ENCODE data around the gene WHAMM. TPM values are rescaled to one million over a fixed set of nuclear protein-coding genes. Genes with fewer than 3 reads are reported as not detected.

The WHAMM gene
- total and polyA plus RNA-seq, 2 donors (not counting 3 experiments of a cell fraction or from before 2014, with no cell fraction given): 4.1 to 9.4 TPM

- dilution Hi-C loops (cut with MboI; ENCODE audit: extremely low pct_ligation_motif_present, low sequenced_read_pairs) (no loop called here), intact Hi-C loops (cut with micrococcal nuclease) (no loop called here)
- FAIRE-seq (no peak), DNase-seq (ENCODE audit: low read depth, low spot score) (no peak)
- Histone ChIP-seq H3K27me3 (ENCODE audit: control insufficient read depth in 2 of 2, insufficient read depth in 2 of 2, low read length in 2 of 2) (no peaks in the 10 kb centered on the region), H3K4me3 (replicated peaks in 1 of 3; ENCODE audit: insufficient read depth in 1 of 3, low read depth in 1 of 3, low read length in 3 of 3) (no peak overlapping the region), H3K4me1 (ENCODE audit: control insufficient read depth, extremely low read depth, insufficient read depth, low read length) (no peaks in the 10 kb centered on the region), H4K20me1 (replicated peaks; ENCODE audit: control insufficient read depth, extremely low read depth, insufficient read depth, low read length) (no peaks in the 10 kb centered on the region), H3K9me1 (replicated peaks; ENCODE audit: control insufficient read depth, extremely low read depth, insufficient read depth, low read length) (no peaks in the 10 kb centered on the region), H3K4me2 (ENCODE audit: insufficient read depth, low read length) (no peak overlapping the region), H3K9me3 (replicated peaks; ENCODE audit: control insufficient read depth, insufficient read depth, low read length) (no peaks in the 10 kb centered on the region), H3K79me2 (ENCODE audit: control insufficient read depth, insufficient read depth, low read length) (no peaks in the 10 kb centered on the region), H2AFZ (ENCODE audit: low read depth, low read length) (no peak overlapping the region), H3K36me3 (ENCODE audit: control insufficient read depth in 2 of 2, extremely low read depth in 1 of 2, insufficient read depth in 2 of 2, low read length in 2 of 2) (no peaks in the 10 kb centered on the region), H3K9ac (replicated peaks; ENCODE audit: extremely low read depth, insufficient read depth, low read length) (no peak overlapping the region), H3K27ac (ENCODE audit: insufficient read depth, low read depth, low read length) (no peak overlapping the region)
- TF ChIP-seq POLR2A (IDR thresholded peaks at IDR 0.05; ENCODE audit: low read depth, low read length) (no peak), EZH2 (IDR thresholded peaks at IDR 0.05; ENCODE audit: borderline replicate concordance, low read depth, low read length, severe bottlenecking) (no peak), POLR2AphosphoS5 (IDR thresholded peaks at IDR 0.05; ENCODE audit: insufficient read depth, low read depth, low read length) (no peak), GATA2 (IDR thresholded peaks at IDR 0.05; ENCODE audit: insufficient read depth, insufficient read length, low read depth, low read length) (no peak), MYC (IDR thresholded peaks at IDR 0.05; ENCODE audit: low read depth, low read length) (no peak)
- BruUV-seq (replicated peaks): no TSS peak
- POLR2A ChIA-PET: no interaction called here
- CTCF ChIA-PET: no interaction called here
These were observed 64.8 kb downstream of the WHAMM start for GRCh38 chr15:82874267-82874666.

GRCh38 chr15:82874961-82875360 is 65.5 kb downstream of the WHAMM start:
- no peaks in the 10 kb centered on the region for H3K27me3 ChIP-seq (ENCODE audit: control insufficient read depth in 2 of 2, insufficient read depth in 2 of 2, low read length in 2 of 2)
- H3K79me2 ChIP-seq (ENCODE audit: control insufficient read depth, insufficient read depth, low read length): no peaks in the 10 kb centered on the region
- H3K36me3 ChIP-seq (ENCODE audit: control insufficient read depth in 2 of 2, extremely low read depth in 1 of 2, insufficient read depth in 2 of 2, low read length in 2 of 2): no peaks in the 10 kb centered on the region
- DNase-seq (ENCODE audit: low read depth, low spot score) (no peak), FAIRE-seq (no peak)
- no peak overlapping the region for H3K9ac ChIP-seq (replicated peaks; ENCODE audit: extremely low read depth, insufficient read depth, low read length)
- no peaks in the 10 kb centered on the region for H3K9me1 ChIP-seq (replicated peaks; ENCODE audit: control insufficient read depth, extremely low read depth, insufficient read depth, low read length)
- H3K27ac ChIP-seq (ENCODE audit: insufficient read depth, low read depth, low read length): no peak overlapping the region
- ChIA-PET CTCF (no interaction called here), POLR2A (no interaction called here)
- intact Hi-C loops (cut with micrococcal nuclease): no loop called here
- no peaks in the 10 kb centered on the region for H3K4me1 ChIP-seq (ENCODE audit: control insufficient read depth, extremely low read depth, insufficient read depth, low read length)
- no TSS peak for BruUV-seq (replicated peaks)
- no peak for TF ChIP-seq JUN (IDR thresholded peaks at IDR 0.05; ENCODE audit: borderline replicate concordance, insufficient read depth, insufficient read length, low read depth)
- no peak for TF ChIP-seq CTCF (IDR thresholded peaks at IDR 0.05; ENCODE audit: extremely low read depth in 1 of 2, insufficient read depth in 1 of 2, low read depth in 1 of 2, low read length in 2 of 2)
- no peak for TF ChIP-seq MAX (IDR thresholded peaks at IDR 0.05; ENCODE audit: insufficient read depth, insufficient read length)
- no peak for TF ChIP-seq MYC (IDR thresholded peaks at IDR 0.05; ENCODE audit: low read depth, low read length)
- no peak for TF ChIP-seq POLR2A (IDR thresholded peaks at IDR 0.05; ENCODE audit: low read depth, low read length)
- TF ChIP-seq EZH2 (IDR thresholded peaks at IDR 0.05; ENCODE audit: borderline replicate concordance, low read depth, low read length, severe bottlenecking): no peak
- no peak for TF ChIP-seq GATA2 (IDR thresholded peaks at IDR 0.05; ENCODE audit: insufficient read depth, insufficient read length, low read depth, low read length)
- TF ChIP-seq FOS (IDR thresholded peaks at IDR 0.05; ENCODE audit: borderline replicate concordance, insufficient read depth, low read length): no peak
- no peak for TF ChIP-seq POLR2AphosphoS5 (IDR thresholded peaks at IDR 0.05; ENCODE audit: insufficient read depth, low read depth, low read length)
- no peak overlapping the region for H3K4me2 ChIP-seq (ENCODE audit: insufficient read depth, low read length)
- H3K4me3 ChIP-seq (replicated peaks in 1 of 3; ENCODE audit: insufficient read depth in 1 of 3, low read depth in 1 of 3, low read length in 3 of 3): no peak overlapping the region
- no peaks in the 10 kb centered on the region for H4K20me1 ChIP-seq (replicated peaks; ENCODE audit: control insufficient read depth, extremely low read depth, insufficient read depth, low read length)
- no peaks in the 10 kb centered on the region for H3K9me3 ChIP-seq (replicated peaks; ENCODE audit: control insufficient read depth, insufficient read depth, low read length)
- H2AFZ ChIP-seq (ENCODE audit: low read depth, low read length): no peak overlapping the region
- dilution Hi-C loops (cut with MboI; ENCODE audit: extremely low pct_ligation_motif_present, low sequenced_read_pairs): no loop called here
